OCI-LY7 (cell line): ENCODE measurements around the gene CELF6. TPM values are rescaled to one million over a fixed set of nuclear protein-coding genes. Genes with fewer than 3 reads are reported as not detected.

Source experiments
- BruUV-seq: library from RNA; stranded (reverse); fragments of 400-500 nt; replicated peaks from 2 replicates; lab custom pipeline; 2021; lab: Mats Ljungman, UMichigan
- CTCF ChIA-PET: fragments of 300-600 bp; sonication (Branson Sonifier 250); formaldehyde crosslinking; loops from one replicate; lab custom pipeline; 2022; ENCODE audit warnings: antibody characterized with exemption; ENCODE audit not compliant: unreplicated experiment; lab: Charles Lee
- POLR2A ChIA-PET: fragments of 300-600 bp; sonication (Branson Sonifier 250); formaldehyde crosslinking; loops from one replicate; lab custom pipeline; 2022; ENCODE audit warnings: antibody characterized with exemption; lab: Charles Lee
- DNase-seq: peaks from one replicate; pipeline ENCODE4 v3.0.0-alpha.2; 2015; ENCODE audit warnings: low spot score
- H2AFZ ChIP-seq: fragments of 200-600 bp; sonication (generic), shearing (Covaris generic); 2 replicates; pipeline ENCODE4 v1.6.1; 2014; ENCODE audit warnings: mild to moderate bottlenecking, antibody characterized with exemption, low read length, moderate library complexity
- H3K27ac ChIP-seq: fragments of 200-600 bp; sonication (generic); 2 replicates; pipeline ENCODE4 v1.5.1; 2014; ENCODE audit warnings: mixed run types, low read depth, mild to moderate bottlenecking, moderate library complexity, low read length, inconsistent platforms; ENCODE audit not compliant: poor library complexity, severe bottlenecking
- H3K36me3 ChIP-seq: fragments of 200-600 bp; sonication (generic); 2 replicates; pipeline ENCODE4 v1.6.1; 2014; ENCODE audit warnings: mild to moderate bottlenecking, antibody characterized with exemption, low read length, moderate library complexity, mixed read lengths; ENCODE audit not compliant: insufficient read depth
- H3K4me1 ChIP-seq: fragments of 200-600 bp; sonication (generic); 2 replicates; pipeline ENCODE4 v1.5.1; 2014; ENCODE audit warnings: mild to moderate bottlenecking, low read length; ENCODE audit not compliant: insufficient read depth, poor library complexity, severe bottlenecking
- H3K4me2 ChIP-seq: fragments of 200-600 bp; sonication (generic); 2 replicates; pipeline ENCODE4 v1.6.1; 2014; ENCODE audit warnings: mild to moderate bottlenecking, low read length
- H3K4me3 ChIP-seq: fragments of 200-600 bp; sonication (generic); 2 replicates; pipeline ENCODE4 v1.5.1; 2014; ENCODE audit warnings: mild to moderate bottlenecking, low read depth, low read length; ENCODE audit not compliant: poor library complexity, severe bottlenecking
- H3K79me2 ChIP-seq: fragments of 200-600 bp; sonication (generic); 2 replicates; pipeline ENCODE4 v1.6.1; 2016; ENCODE audit warnings: low read depth, mild to moderate bottlenecking, low read length, moderate library complexity, mixed read lengths; ENCODE audit not compliant: insufficient read depth
- H3K9me2 ChIP-seq: fragments of 200-600 bp; sonication (generic); 2 replicates; pipeline ENCODE4 v1.6.1; 2016; ENCODE audit warnings: mild to moderate bottlenecking, low read length, mixed read lengths; ENCODE audit not compliant: insufficient read depth
- H3K9me3 ChIP-seq: fragments of 200-600 bp; sonication (generic); 2 replicates; pipeline ENCODE4 v1.6.1; 2014; ENCODE audit warnings: mild to moderate bottlenecking, mixed run types, low read length, mixed read lengths
- H4K20me1 ChIP-seq: fragments of 200-600 bp; sonication (generic); 2 replicates; pipeline ENCODE4 v1.6.1; 2014; ENCODE audit warnings: mild to moderate bottlenecking, antibody characterized with exemption, low read length, moderate library complexity, mixed read lengths; ENCODE audit not compliant: insufficient read depth
- EZH2phosphoT487 ChIP-seq: fragments of 200-600 bp; sonication (generic); IDR thresholded peaks from 2 replicates; pipeline ENCODE4 v1.6.1; 2018; ENCODE audit warnings: low read depth, borderline replicate concordance, mild to moderate bottlenecking, mixed run types, antibody characterized with exemption, low read length, moderate library complexity, mixed read lengths
- intact Hi-C: fragments of 100-400 bp; cut with micrococcal nuclease; formaldehyde crosslinking; loops from one replicate; pipeline ENCODE4 v1.10.0; 2022; ENCODE audit not compliant: unreplicated experiment
- total RNA-seq, 2 experiments: library from RNA; depleted of rRNA in 1 of 2; stranded (reverse); fragments of >200 nt in 1 of 2; shearing (Covaris generic) in 1 of 2; gene quantifications; 2 replicates each; pipeline ENCODE4 v1.2.3, GENCODE V29; 2014 to 2022
- TF ChIP-seq, protein P1 (sequence below): fragments of 200-600 bp; sonication (generic); conservative IDR thresholded peaks from 2 replicates; pipeline ENCODE4 v1.5.1; 2014; ENCODE audit warnings: mild to moderate bottlenecking, antibody characterized with exemption, low read length, moderate library complexity, mixed read lengths

CELF6 gene
- total RNA-seq, 2 experiments from 2014 or later = 0.78 to 0.79 TPM

DNA sequence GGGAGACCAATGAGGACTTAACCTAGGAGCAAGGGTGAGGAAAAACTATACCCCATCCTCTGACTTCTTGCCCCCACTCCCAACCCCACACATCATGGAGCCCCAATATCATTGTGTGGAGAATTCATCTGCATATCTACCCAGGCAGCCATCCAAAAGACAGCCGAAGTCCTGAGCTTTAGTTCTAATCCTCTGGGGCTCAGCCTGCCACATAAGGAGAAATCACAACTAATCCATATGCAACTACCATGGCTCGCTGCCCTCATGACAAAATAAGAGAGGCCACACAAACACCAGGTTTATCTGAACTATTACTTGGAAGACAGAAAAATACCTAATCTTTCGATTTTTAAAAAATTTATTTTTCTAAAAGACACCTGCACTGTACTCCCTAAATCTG, 38.2 kb upstream of the CELF6 start:
- H2AFZ ChIP-seq = no peak overlapping the region
- H3K4me3 ChIP-seq = no peak overlapping the region
- TF ChIP-seq, protein P1, sequence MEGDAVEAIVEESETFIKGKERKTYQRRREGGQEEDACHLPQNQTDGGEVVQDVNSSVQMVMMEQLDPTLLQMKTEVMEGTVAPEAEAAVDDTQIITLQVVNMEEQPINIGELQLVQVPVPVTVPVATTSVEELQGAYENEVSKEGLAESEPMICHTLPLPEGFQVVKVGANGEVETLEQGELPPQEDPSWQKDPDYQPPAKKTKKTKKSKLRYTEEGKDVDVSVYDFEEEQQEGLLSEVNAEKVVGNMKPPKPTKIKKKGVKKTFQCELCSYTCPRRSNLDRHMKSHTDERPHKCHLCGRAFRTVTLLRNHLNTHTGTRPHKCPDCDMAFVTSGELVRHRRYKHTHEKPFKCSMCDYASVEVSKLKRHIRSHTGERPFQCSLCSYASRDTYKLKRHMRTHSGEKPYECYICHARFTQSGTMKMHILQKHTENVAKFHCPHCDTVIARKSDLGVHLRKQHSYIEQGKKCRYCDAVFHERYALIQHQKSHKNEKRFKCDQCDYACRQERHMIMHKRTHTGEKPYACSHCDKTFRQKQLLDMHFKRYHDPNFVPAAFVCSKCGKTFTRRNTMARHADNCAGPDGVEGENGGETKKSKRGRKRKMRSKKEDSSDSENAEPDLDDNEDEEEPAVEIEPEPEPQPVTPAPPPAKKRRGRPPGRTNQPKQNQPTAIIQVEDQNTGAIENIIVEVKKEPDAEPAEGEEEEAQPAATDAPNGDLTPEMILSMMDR = no peak
- TF ChIP-seq EZH2phosphoT487 = no peak
- no peak for DNase-seq
- ChIA-PET CTCF (no interaction called here), POLR2A (no interaction called here)
- no peaks in the 10 kb centered on the region; the same call in 1 of the 2 replicates for H4K20me1 ChIP-seq
- H3K4me2 ChIP-seq = no peak overlapping the region
- BruUV-seq = no TSS peak
- H3K36me3 ChIP-seq = peaks cover 36% of the 10 kb centered on the region
- no peak overlapping the region for H3K27ac ChIP-seq
- intact Hi-C loops = no loop called here
- H3K4me1 ChIP-seq = no peaks in the 10 kb centered on the region
- H3K9me3 ChIP-seq = no peaks in the 10 kb centered on the region
- H3K9me2 ChIP-seq = no peaks in the 10 kb centered on the region
- no peaks in the 10 kb centered on the region for H3K79me2 ChIP-seq

DNA sequence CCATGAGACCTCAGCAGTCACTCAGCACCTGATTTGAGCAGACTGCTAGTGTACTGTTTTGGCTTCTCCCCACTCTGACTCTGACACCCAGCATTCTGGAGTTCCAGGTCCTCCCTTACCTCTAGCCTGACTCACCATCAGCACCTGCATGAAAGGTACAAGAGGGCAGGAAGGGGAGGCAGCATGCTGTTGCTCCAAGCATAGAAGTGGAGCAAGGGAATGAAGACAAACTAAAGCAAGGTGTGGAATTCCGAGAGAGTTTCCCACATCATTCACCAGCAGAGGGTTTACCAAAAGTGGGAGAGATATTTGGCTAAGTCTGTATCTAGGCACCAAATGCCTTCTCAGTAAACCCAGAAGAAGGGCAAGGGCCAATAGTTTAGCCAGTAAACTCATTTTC, 34.5 kb upstream of the CELF6 start:
- ChIA-PET POLR2A (interaction anchor here (0.7 kb wide), 1 partner anchor 41 kb away, joined by 4 read pairs; no protein-coding TSS in a partner anchor), CTCF (no interaction called here)
- BruUV-seq = no TSS peak
- Histone ChIP-seq H2AFZ (no peak overlapping the region), H3K9me2 (no peaks in the 10 kb centered on the region), H3K4me3 (no peak overlapping the region), H3K4me2 (no peak overlapping the region), H3K36me3 (peaks cover 57% of the 10 kb centered on the region), H3K9me3 (no peaks in the 10 kb centered on the region), H3K4me1 (no peaks in the 10 kb centered on the region), H3K79me2 (no peaks in the 10 kb centered on the region), H4K20me1 (no peaks in the 10 kb centered on the region; the same call in 1 of the 2 replicates), H3K27ac (no peak overlapping the region)
- intact Hi-C loops = no loop called here
- no peak for DNase-seq
- TF ChIP-seq EZH2phosphoT487 = no peak
- TF ChIP-seq, protein P1 = no peak

DNA sequence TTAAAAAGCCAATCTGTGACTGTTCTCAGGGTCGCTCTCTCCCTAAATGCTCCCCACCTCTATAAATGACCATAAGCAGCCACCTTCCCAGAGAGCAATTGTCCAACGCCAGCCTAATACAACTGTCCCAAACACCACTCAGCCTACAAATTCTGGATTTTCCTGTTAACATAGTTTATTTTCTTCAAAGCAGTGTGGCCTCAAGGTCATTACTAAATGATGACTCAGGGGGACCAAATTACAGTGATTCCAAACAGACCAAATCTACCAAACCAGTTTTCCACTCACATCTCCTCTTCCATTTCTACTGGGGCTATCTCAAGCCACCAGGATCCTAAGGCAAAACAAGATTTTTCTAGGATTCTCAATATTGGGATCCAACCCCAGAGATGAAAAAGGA, 33.3 kb upstream of the CELF6 start:
- H3K27ac ChIP-seq = no peak overlapping the region
- BruUV-seq = no TSS peak
- CTCF ChIA-PET = no interaction called here
- H3K79me2 ChIP-seq = no peaks in the 10 kb centered on the region
- TF ChIP-seq EZH2phosphoT487 = no peak
- TF ChIP-seq, protein P1 = no peak
- no peak for DNase-seq
- intact Hi-C loops = no loop called here
- H3K9me3 ChIP-seq = no peaks in the 10 kb centered on the region
- H3K4me3 ChIP-seq = no peak overlapping the region
- H3K36me3 ChIP-seq = peaks cover 64% of the 10 kb centered on the region
- POLR2A ChIA-PET = interaction anchor here (0.6 kb wide), 1 partner anchor 366 kb away, joined by 4 read pairs; no protein-coding TSS in a partner anchor
- H2AFZ ChIP-seq = no peak overlapping the region
- H3K4me2 ChIP-seq = no peak overlapping the region
- H4K20me1 ChIP-seq = no peaks in the 10 kb centered on the region; the same call in 1 of the 2 replicates
- H3K9me2 ChIP-seq = no peaks in the 10 kb centered on the region
- no peaks in the 10 kb centered on the region for H3K4me1 ChIP-seq
